CD4-positive, alpha-beta T cell treated with Interleukin-1 beta for 1 hour (primary cell): ENCODE results near the gene CRYGN.

Source experiments
- DNase-seq, 2 donors: peaks; one replicate each; pipeline ENCODE4 v3.0.0-alpha.2; 2020 to 2022

The CRYGN gene

GRCh38 chr7:151459726-151460473, 20.0 kb upstream of the CRYGN start:
- no peak for DNase-seq

GRCh38 chr7:151457534-151457933, 17.6 kb upstream of the CRYGN start:
- no peak for DNase-seq

GRCh38 chr7:151456782-151457181, 16.8 kb upstream of the CRYGN start:
- DNase-seq, result no peak

GRCh38 chr7:151456276-151456675, 16.3 kb upstream of the CRYGN start:
- DNase-seq, result no peak

- DNase-seq, result no peak
These were observed 15.7 kb upstream of the CRYGN start for GRCh38 chr7:151455690-151456089.

- DNase-seq, result no peak
These were observed 15.1 kb upstream of the CRYGN start for GRCh38 chr7:151454932-151455530.

- no peak for DNase-seq
These were observed 14.4 kb upstream of the CRYGN start for GRCh38 chr7:151454305-151454704.

GRCh38 chr7:151453326-151453791, 13.4 kb upstream of the CRYGN start:
- DNase-seq, result no peak

- DNase-seq, result no peak
These were observed 12.9 kb upstream of the CRYGN start for GRCh38 chr7:151452680-151453325.

GRCh38 chr7:151451626-151452571, 12.0 kb upstream of the CRYGN start:
- DNase-seq, result no peak

GRCh38 chr7:151451156-151451555, 11.2 kb upstream of the CRYGN start:
- DNase-seq, result no peak

GRCh38 chr7:151449990-151450389, 10.0 kb upstream of the CRYGN start:
- no peak for DNase-seq

- peak; percentile 71 to 79 for DNase-seq
These were observed 8.6 kb upstream of the CRYGN start for GRCh38 chr7:151448261-151449252.

- DNase-seq, result no peak
These were observed 7.9 kb upstream of the CRYGN start for GRCh38 chr7:151447901-151448260.

GRCh38 chr7:151447312-151447711, 7.4 kb upstream of the CRYGN start:
- no peak for DNase-seq

- DNase-seq, result no peak
These were observed 6.5 kb upstream of the CRYGN start for GRCh38 chr7:151446412-151446811.

GRCh38 chr7:151444632-151445031, 4.7 kb upstream of the CRYGN start:
- no peak for DNase-seq

- DNase-seq, result no peak
These were observed 3.0 kb upstream of the CRYGN start for GRCh38 chr7:151442776-151443496.

GRCh38 chr7:151440799-151441445, 981 bp upstream of the CRYGN start:
- no peak for DNase-seq

- DNase-seq, result no peak
These were observed 908 bp downstream of the CRYGN start for GRCh38 chr7:151438864-151439601.
